Spleen (tissue), 7 donors: ENCODE measurements around the gene BSND.

ENCODE experiments used
- CTCF ChIP-seq, 11 experiments: fragments of 200-600 bp in 7 of 11; fragments of 450-650 bp in 4 of 11; sonication (generic) in 4 of 11; IDR thresholded peaks in 8 of 11; conservative IDR thresholded peaks in 3 of 11; 1 replicate in 7 of 11; 2 replicates in 4 of 11; pipeline versions ENCODE4 v1.4.0 to v1.8.0; 2016 to 2021; ENCODE audit warnings: antibody characterized with exemption in 11 of 11, inconsistent platforms in 4 of 11, mild to moderate bottlenecking in 1 of 11
- POLR2A ChIP-seq, 3 donors: fragments of 450-650 bp; IDR thresholded peaks; one replicate each; pipeline ENCODE4 v1.5.1; 2017; ENCODE audit warnings: antibody characterized with exemption in 3 of 3, mild to moderate bottlenecking in 1 of 3
- POLR2AphosphoS5 ChIP-seq, 3 donors: sonication (generic); formaldehyde crosslinking; IDR thresholded peaks; one replicate each; pipeline ENCODE4 v1.5.1; 2017; ENCODE audit warnings: antibody characterized with exemption in 3 of 3
- donor health status: DM: no; HTN: no; CAD: no; lungs with moderate emphysema.
- donor health status: DM: no; HTN: no; CAD: no.
- donor health status: DM: no; HTN: no; CAD: no.

- TF ChIP-seq CTCF (IDR thresholded peaks at IDR 0.05 in 8 of 11, conservative IDR thresholded peaks at IDR 0.05 in 3 of 11): no peak
- TF ChIP-seq POLR2A (IDR thresholded peaks at IDR 0.05): no peak
- no peak for TF ChIP-seq POLR2AphosphoS5 (IDR thresholded peaks at IDR 0.05)
Measured at GRCh38 chr1:54962612-54963395, 35.9 kb upstream of the BSND start.
